Breast epithelium (tissue), 4 donors: ENCODE data around the gene AFAP1L1. TPM values are rescaled to one million over a fixed set of nuclear protein-coding genes. Genes with fewer than 3 reads are reported as not detected.

Source experiments
- DNase-seq, 2 donors: peaks; one replicate each; pipeline ENCODE4 v3.0.0-alpha.2; 2019; ENCODE audit warnings: low spot score in 2 of 2
- H3K27ac ChIP-seq, 2 donors: fragments of 200-600 bp; sonication (generic) in 1 of 2; one replicate each; pipeline ENCODE4 v1.5.1; 2016 to 2019; ENCODE audit warnings: mild to moderate bottlenecking in 1 of 2
- H3K27me3 ChIP-seq, 2 donors: fragments of 200-600 bp; sonication (generic) in 1 of 2; one replicate each; pipeline versions ENCODE4 v1.5.1 to v1.6.0; 2017 to 2019; ENCODE audit warnings: control low read depth in 1 of 2, mild to moderate bottlenecking in 1 of 2
- H3K36me3 ChIP-seq: fragments of 200-600 bp; one replicate; pipeline ENCODE4 v1.5.1; 2019
- H3K4me1 ChIP-seq, 2 donors: fragments of 200-600 bp; sonication (generic); one replicate each; pipeline ENCODE4 v1.5.1; 2016 to 2019; ENCODE audit warnings: control low read depth in 1 of 2
- H3K4me3 ChIP-seq, 3 donors: fragments of 200-600 bp; sonication (generic); 1 replicate in 2 of 3; 2 replicates in 1 of 3; pipeline ENCODE4 v1.5.1; 2016 to 2019; ENCODE audit warnings: mild to moderate bottlenecking in 3 of 3, moderate library complexity in 2 of 3
- H3K9me3 ChIP-seq, 2 donors: fragments of 200-600 bp; sonication (generic) in 1 of 2; one replicate each; pipeline ENCODE4 v1.5.1; 2016 to 2019; ENCODE audit warnings: control low read depth in 1 of 2
- POLR2A ChIP-seq: fragments of 450-650 bp; IDR thresholded peaks from one replicate; pipeline ENCODE4 v1.6.1; 2016; ENCODE audit warnings: antibody characterized with exemption, mild to moderate bottlenecking, moderate library complexity
- POLR2AphosphoS5 ChIP-seq, 3 donors: sonication (generic); formaldehyde crosslinking; IDR thresholded peaks; one replicate each; pipeline ENCODE4 v1.6.1; 2017; ENCODE audit warnings: antibody characterized with exemption in 3 of 3
- intact Hi-C: fragments of 100-400 bp; cut with DNase I; formaldehyde crosslinking; loops from one replicate; pipeline ENCODE4 v1.15.1; 2023; ENCODE audit warnings: low total_unique reads
- total RNA-seq, 3 donors: library from RNA; depleted of rRNA; stranded (reverse); fragments of >200 nt; gene quantifications; one replicate each; pipeline ENCODE4 v1.1.0, GENCODE V29; 2016
- TF ChIP-seq, protein P1 (sequence below), 3 donors: fragments of 450-650 bp; IDR thresholded peaks; one replicate each; pipeline ENCODE4 v1.5.1; 2016 to 2017; ENCODE audit warnings: antibody characterized with exemption in 3 of 3, mild to moderate bottlenecking in 3 of 3, moderate library complexity in 3 of 3

Gene AFAP1L1
- total RNA-seq, 3 donors from 2014 or later, result 13.3 to 108 (median 26.5) TPM

DNA sequence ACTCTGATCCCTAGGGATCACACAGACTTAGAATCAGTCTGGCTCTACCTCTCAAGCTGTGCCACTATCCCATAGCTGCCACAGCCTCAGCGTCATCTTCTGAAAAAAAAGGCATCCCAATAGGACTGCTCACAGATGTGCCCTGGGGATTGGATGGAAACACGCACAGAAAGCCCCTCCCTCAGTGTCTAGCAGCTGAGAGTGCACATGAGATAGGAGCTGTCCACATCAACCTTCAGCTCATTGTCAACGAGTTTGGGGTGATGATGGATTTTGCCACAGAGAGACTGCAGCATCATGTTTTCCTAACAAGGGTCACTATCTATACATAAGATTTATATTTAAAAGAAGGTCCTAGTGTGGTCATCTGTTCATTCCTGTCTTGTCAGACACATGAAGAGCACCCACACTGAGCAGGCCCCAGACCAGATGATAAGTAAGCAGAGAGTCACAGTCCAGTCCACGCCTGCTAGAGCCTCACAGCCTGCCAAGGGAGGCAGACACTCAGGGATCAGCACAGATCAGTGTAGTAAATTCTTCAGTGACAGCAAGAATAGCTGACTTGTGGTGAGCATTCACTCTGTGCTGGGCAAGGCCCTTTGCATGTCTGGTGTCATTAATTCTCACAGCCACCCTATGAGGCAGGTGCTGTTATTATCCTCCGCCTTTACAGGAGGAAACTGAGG, 25.8 kb downstream of the AFAP1L1 start:
- H3K36me3 ChIP-seq, result no peaks in the 10 kb centered on the region
- no peaks in the 10 kb centered on the region for H3K27me3 ChIP-seq
- H3K4me1 ChIP-seq, result no peaks in the 10 kb centered on the region
- intact Hi-C loops, result no loop called here
- H3K9me3 ChIP-seq, result no peaks in the 10 kb centered on the region
- TF ChIP-seq POLR2AphosphoS5 (IDR thresholded peaks at IDR 0.05) (no peak), POLR2A (no peak)
- TF ChIP-seq, protein P1, sequence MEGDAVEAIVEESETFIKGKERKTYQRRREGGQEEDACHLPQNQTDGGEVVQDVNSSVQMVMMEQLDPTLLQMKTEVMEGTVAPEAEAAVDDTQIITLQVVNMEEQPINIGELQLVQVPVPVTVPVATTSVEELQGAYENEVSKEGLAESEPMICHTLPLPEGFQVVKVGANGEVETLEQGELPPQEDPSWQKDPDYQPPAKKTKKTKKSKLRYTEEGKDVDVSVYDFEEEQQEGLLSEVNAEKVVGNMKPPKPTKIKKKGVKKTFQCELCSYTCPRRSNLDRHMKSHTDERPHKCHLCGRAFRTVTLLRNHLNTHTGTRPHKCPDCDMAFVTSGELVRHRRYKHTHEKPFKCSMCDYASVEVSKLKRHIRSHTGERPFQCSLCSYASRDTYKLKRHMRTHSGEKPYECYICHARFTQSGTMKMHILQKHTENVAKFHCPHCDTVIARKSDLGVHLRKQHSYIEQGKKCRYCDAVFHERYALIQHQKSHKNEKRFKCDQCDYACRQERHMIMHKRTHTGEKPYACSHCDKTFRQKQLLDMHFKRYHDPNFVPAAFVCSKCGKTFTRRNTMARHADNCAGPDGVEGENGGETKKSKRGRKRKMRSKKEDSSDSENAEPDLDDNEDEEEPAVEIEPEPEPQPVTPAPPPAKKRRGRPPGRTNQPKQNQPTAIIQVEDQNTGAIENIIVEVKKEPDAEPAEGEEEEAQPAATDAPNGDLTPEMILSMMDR (IDR thresholded peaks at IDR 0.05), result no peak
- DNase-seq, result no peak
- H3K27ac ChIP-seq, result no peak overlapping the region
- no peak overlapping the region for H3K4me3 ChIP-seq

DNA sequence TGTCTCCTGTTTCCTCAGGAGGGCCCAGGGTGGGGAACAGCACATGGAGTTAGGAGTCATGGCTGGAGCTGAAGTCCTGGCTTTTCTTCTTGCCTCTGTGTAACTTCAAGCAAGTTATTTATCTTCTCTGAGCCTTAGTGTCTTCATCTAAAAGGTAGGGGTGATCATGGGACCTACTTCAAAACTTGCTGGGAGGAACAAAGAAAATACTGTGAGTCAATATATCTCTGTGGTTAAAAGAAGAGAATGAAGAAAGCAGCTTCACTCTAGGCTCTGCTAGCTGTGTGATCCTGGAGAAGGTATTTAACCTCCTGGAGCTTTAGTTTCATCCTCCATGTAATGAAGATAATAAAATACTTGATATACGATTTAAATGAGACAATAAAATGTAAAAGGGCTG, 26.5 kb downstream of the AFAP1L1 start:
- H3K36me3 ChIP-seq, result no peaks in the 10 kb centered on the region
- no peak for DNase-seq
- TF ChIP-seq, protein P1 (IDR thresholded peaks at IDR 0.05), result no peak
- TF ChIP-seq POLR2AphosphoS5 (IDR thresholded peaks at IDR 0.05) (no peak), POLR2A (no peak)
- H3K9me3 ChIP-seq, result no peaks in the 10 kb centered on the region
- no peaks in the 10 kb centered on the region for H3K4me1 ChIP-seq
- no peak overlapping the region for H3K4me3 ChIP-seq
- intact Hi-C loops, result no loop called here
- H3K27me3 ChIP-seq, result no peaks in the 10 kb centered on the region
- H3K27ac ChIP-seq, result no peak overlapping the region

DNA sequence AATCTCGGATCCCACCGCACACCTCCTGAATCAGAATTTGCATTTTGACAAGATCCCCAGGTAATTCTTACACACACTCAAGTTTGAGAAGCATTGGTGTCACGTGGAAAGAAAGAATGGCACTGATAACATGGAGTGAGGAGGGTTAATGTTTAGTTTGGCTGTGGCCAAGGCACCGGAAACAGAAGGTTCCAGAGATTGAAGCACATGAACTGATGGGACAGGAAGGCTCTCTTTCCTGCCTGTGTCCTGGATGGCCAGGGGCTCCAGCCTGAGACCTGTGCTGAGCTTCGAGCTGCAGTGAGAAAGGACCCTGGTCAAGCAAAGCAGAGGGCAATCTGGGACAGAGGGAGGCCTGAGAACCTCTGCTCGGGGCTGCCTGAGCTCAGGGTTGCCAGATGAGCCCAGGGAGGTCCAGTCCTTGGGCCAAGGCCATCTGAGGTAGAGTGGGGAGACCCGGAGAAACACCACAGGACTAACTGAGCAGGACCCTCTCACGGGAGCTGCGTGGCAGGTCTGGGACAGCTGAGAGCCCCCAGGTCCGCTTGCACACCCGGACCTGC, 27.3 kb downstream of the AFAP1L1 start:
- intact Hi-C loops, result no loop called here
- Histone ChIP-seq H3K27ac (peak overlapping the region; percentile 18 to 77), H3K4me1 (no peaks in the 10 kb centered on the region), H3K4me3 (no peak overlapping the region), H3K9me3 (no peaks in the 10 kb centered on the region), H3K36me3 (no peaks in the 10 kb centered on the region), H3K27me3 (no peaks in the 10 kb centered on the region)
- no peak for DNase-seq
- TF ChIP-seq POLR2AphosphoS5 (IDR thresholded peaks at IDR 0.05) (peak in 1 of 3 donors; percentile 14), POLR2A (no peak)
- TF ChIP-seq, protein P1 (IDR thresholded peaks at IDR 0.05), result no peak

DNA sequence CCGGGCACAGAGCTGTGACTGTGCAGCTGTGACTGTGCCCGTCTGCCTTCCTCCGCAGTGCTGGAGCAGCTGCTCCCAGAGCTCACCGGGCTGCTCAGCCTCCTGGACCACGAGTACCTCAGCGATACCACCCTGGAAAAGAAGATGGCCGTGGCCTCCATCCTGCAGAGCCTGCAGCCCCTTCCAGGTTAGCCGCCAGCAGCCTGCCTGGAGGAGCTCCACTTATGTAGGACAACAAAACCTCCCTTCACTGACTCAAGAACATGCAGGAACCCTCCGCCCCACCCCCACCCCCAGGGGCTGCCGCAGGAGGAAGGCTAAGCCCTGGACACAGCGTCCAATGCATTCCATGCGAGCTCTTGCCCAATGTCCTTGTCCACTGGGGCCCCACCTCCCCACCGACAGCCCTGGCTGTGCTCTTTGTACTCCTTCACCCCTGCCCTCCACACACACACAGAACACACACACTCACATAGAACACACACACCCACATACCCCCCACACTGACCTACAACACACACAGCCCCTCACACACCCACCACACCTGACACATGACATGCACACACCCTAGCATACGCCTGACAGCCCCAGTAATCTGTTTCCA, 27.9 kb downstream of the AFAP1L1 start:
- H3K4me3 ChIP-seq, result no peak overlapping the region
- H3K36me3 ChIP-seq, result no peaks in the 10 kb centered on the region
- no peak for DNase-seq
- TF ChIP-seq POLR2AphosphoS5 (IDR thresholded peaks at IDR 0.05) (no peak), POLR2A (no peak)
- TF ChIP-seq, protein P1 (IDR thresholded peaks at IDR 0.05), result no peak
- H3K27me3 ChIP-seq, result no peaks in the 10 kb centered on the region
- H3K9me3 ChIP-seq, result no peaks in the 10 kb centered on the region
- H3K4me1 ChIP-seq, result no peaks in the 10 kb centered on the region
- intact Hi-C loops, result no loop called here
- peak overlapping the region; percentile 18 to 77 for H3K27ac ChIP-seq

DNA sequence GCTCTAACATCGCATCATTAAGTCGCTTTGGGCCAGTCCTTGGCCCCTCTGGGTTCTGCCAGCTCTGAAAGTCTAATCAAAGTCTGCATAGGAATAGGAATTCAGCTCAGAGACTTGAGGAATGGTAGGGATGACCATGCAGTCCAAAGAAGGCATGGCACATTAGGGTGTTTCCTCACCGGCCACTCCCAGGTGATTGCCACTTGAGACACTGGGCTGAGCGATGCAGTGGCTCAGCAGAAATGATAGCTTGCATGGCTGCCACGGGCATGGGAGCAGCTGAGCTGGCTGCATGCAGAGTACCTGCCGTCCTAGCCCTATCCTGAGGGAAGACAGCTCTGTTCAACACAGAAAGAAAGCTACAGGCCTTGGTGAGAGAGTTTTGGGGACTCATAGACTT, 28.8 kb downstream of the AFAP1L1 start:
- TF ChIP-seq POLR2A (no peak), POLR2AphosphoS5 (IDR thresholded peaks at IDR 0.05) (no peak)
- TF ChIP-seq, protein P1 (IDR thresholded peaks at IDR 0.05), result no peak
- intact Hi-C loops, result no loop called here
- no peaks in the 10 kb centered on the region for H3K27me3 ChIP-seq
- H3K9me3 ChIP-seq, result no peaks in the 10 kb centered on the region
- H3K27ac ChIP-seq, result peak overlapping the region in 1 of 2 donors; percentile 32
- H3K36me3 ChIP-seq, result no peaks in the 10 kb centered on the region
- no peak overlapping the region for H3K4me3 ChIP-seq
- no peaks in the 10 kb centered on the region for H3K4me1 ChIP-seq
- no peak for DNase-seq
